Mammary epithelial cell (primary cell): ENCODE data around the gene GRPEL2.

Source experiments
- EZH2 ChIP-seq: IDR thresholded peaks from 2 replicates; pipeline ENCODE4 v1.6.1; 2012; ENCODE audit warnings: low read length, inconsistent platforms, borderline replicate concordance
- TF ChIP-seq, protein P1 (sequence below), 2 donors: IDR thresholded peaks in 1 of 2; conservative IDR thresholded peaks in 1 of 2; 2 replicates each; pipeline ENCODE4 v1.5.1; 2011 to 2012; ENCODE audit warnings: inconsistent platforms in 2 of 2, low read length in 2 of 2, mild to moderate bottlenecking in 2 of 2, control low read depth in 1 of 2, low read depth in 1 of 2; ENCODE audit not compliant: insufficient read depth in 1 of 2; ENCODE audit errors: extremely low read depth in 1 of 2

- TF ChIP-seq, protein P1, sequence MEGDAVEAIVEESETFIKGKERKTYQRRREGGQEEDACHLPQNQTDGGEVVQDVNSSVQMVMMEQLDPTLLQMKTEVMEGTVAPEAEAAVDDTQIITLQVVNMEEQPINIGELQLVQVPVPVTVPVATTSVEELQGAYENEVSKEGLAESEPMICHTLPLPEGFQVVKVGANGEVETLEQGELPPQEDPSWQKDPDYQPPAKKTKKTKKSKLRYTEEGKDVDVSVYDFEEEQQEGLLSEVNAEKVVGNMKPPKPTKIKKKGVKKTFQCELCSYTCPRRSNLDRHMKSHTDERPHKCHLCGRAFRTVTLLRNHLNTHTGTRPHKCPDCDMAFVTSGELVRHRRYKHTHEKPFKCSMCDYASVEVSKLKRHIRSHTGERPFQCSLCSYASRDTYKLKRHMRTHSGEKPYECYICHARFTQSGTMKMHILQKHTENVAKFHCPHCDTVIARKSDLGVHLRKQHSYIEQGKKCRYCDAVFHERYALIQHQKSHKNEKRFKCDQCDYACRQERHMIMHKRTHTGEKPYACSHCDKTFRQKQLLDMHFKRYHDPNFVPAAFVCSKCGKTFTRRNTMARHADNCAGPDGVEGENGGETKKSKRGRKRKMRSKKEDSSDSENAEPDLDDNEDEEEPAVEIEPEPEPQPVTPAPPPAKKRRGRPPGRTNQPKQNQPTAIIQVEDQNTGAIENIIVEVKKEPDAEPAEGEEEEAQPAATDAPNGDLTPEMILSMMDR (conservative IDR thresholded peaks at IDR 0.05 in 1 of 2, IDR thresholded peaks at IDR 0.05 in 1 of 2; ENCODE audit: extremely low read depth in 1 of 2, insufficient read depth in 1 of 2, low read depth in 1 of 2, low read length in 2 of 2) = no peak
- TF ChIP-seq EZH2 = no peak
These were observed 30.1 kb downstream of the GRPEL2 start for GRCh38 chr5:149375434-149375833.
